Measurements from ENCODE around the gene CMIP. TPM values are rescaled to one million over a fixed set of nuclear protein-coding genes. Genes with fewer than 3 reads are reported as not detected.

Gene CMIP
- total RNA-seq, 1 experiment from 2014 or later, result 63.7 TPM

DNA sequence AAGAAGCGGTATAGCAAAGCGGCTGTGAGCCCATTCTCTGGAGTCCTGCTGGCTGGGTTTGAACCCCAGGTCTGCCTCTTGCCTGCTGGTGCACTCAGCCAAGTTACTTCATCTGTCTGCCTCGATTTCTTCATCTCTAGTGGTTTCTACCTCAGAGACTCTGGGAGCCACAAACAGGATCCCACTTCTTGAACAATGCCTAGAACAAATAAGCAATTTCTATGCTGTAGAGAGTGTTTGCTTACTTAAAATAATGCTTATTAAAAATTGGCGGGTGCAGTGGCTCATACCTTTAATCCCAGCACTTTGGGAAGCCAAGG lies 75.5 kb downstream of the CMIP start (continued):
- TF ChIP-seq ZNF423 (CRISPR knock-in tag; IDR thresholded peaks at IDR 0.05), result no peak

DNA sequence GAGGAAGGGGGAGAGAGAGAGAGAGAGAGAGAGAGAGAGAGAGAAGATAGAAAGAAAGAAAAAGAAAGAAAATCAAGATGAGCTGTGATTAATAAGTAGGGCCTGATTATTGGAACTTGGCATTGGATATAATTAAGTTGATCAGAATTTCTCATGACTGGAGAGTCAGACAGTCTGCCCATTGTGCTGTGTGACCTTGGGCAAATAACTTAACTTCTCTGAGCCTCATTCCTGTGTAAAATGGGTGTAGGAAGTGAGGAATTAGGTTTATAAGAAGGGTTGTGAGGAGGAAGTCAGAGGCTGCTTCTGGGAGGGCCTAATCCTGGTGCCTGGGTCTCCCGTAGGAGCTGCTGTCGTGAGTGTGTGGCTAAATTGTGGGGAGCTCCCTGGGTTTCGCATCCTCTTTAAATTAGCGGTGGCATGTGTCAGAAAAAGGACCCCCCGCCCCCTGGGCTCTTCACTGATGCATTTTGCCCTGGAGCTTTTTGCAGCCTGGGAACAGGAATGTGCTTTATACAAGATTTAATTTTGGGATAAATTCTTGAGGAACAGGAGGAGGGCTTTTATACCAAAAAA lies 76.0 kb downstream of the CMIP start:
- Mint-ChIP-seq H3K4me3 (no peak overlapping the region), H3K27ac (no peak overlapping the region), H3K27me3 (ENCODE audit: low read depth) (no peaks in the 10 kb centered on the region), H3K4me1 (peaks cover 19% of the 10 kb centered on the region), H3K9me3 (no peaks in the 10 kb centered on the region), H3K36me3 (peaks cover 11% of the 10 kb centered on the region)
- ATAC-seq, result no peak
- DNase-seq (ENCODE audit: low spot score), result no peak
- ChIA-PET POLR2A (no interaction called here), CTCF (no interaction called here)
- TF ChIP-seq, protein P1, sequence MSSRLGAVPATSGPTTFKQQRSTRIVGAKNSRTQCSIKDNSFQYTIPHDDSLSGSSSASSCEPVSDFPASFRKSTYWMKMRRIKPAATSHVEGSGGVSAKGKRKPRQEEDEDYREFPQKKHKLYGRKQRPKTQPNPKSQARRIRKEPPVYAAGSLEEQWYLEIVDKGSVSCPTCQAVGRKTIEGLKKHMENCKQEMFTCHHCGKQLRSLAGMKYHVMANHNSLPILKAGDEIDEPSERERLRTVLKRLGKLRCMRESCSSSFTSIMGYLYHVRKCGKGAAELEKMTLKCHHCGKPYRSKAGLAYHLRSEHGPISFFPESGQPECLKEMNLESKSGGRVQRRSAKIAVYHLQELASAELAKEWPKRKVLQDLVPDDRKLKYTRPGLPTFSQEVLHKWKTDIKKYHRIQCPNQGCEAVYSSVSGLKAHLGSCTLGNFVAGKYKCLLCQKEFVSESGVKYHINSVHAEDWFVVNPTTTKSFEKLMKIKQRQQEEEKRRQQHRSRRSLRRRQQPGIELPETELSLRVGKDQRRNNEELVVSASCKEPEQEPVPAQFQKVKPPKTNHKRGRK (CRISPR knock-in tag; IDR thresholded peaks at IDR 0.05; ENCODE audit: borderline replicate concordance), result no peak
- TF ChIP-seq TCF7 (CRISPR knock-in tag; IDR thresholded peaks at IDR 0.05; ENCODE audit: low read depth), result no peak
- no peak for TF ChIP-seq FOXK1 (CRISPR knock-in tag; IDR thresholded peaks at IDR 0.05)
- TF ChIP-seq CBFB (CRISPR knock-in tag; IDR thresholded peaks at IDR 0.05; ENCODE audit: low read depth), result no peak
- TF ChIP-seq RORB (CRISPR knock-in tag; IDR thresholded peaks at IDR 0.05), result no peak
- TF ChIP-seq, protein P2, sequence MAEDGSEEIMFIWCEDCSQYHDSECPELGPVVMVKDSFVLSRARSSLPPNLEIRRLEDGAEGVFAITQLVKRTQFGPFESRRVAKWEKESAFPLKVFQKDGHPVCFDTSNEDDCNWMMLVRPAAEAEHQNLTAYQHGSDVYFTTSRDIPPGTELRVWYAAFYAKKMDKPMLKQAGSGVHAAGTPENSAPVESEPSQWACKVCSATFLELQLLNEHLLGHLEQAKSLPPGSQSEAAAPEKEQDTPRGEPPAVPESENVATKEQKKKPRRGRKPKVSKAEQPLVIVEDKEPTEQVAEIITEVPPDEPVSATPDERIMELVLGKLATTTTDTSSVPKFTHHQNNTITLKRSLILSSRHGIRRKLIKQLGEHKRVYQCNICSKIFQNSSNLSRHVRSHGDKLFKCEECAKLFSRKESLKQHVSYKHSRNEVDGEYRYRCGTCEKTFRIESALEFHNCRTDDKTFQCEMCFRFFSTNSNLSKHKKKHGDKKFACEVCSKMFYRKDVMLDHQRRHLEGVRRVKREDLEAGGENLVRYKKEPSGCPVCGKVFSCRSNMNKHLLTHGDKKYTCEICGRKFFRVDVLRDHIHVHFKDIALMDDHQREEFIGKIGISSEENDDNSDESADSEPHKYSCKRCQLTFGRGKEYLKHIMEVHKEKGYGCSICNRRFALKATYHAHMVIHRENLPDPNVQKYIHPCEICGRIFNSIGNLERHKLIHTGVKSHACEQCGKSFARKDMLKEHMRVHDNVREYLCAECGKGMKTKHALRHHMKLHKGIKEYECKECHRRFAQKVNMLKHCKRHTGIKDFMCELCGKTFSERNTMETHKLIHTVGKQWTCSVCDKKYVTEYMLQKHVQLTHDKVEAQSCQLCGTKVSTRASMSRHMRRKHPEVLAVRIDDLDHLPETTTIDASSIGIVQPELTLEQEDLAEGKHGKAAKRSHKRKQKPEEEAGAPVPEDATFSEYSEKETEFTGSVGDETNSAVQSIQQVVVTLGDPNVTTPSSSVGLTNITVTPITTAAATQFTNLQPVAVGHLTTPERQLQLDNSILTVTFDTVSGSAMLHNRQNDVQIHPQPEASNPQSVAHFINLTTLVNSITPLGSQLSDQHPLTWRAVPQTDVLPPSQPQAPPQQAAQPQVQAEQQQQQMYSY (CRISPR knock-in tag; IDR thresholded peaks at IDR 0.05), result no peak
- TF ChIP-seq, protein P3, sequence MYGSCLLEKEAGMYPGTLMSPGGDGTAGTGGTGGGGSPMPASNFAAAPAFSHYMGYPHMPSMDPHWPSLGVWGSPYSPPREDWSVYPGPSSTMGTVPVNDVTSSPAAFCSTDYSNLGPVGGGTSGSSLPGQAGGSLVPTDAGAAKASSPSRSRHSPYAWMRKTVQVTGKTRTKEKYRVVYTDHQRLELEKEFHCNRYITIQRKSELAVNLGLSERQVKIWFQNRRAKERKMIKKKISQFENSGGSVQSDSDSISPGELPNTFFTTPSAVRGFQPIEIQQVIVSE (CRISPR knock-in tag; IDR thresholded peaks at IDR 0.05; ENCODE audit: borderline replicate concordance), result no peak
- TF ChIP-seq ZNF232 (CRISPR knock-in tag; IDR thresholded peaks at IDR 0.05), result no peak
- TF ChIP-seq, protein P4, sequence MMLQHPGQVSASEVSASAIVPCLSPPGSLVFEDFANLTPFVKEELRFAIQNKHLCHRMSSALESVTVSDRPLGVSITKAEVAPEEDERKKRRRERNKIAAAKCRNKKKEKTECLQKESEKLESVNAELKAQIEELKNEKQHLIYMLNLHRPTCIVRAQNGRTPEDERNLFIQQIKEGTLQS (CRISPR knock-in tag; conservative IDR thresholded peaks at IDR 0.05), result no peak
- no peak for TF ChIP-seq GTF2I (CRISPR knock-in tag; conservative IDR thresholded peaks at IDR 0.05)

DNA sequence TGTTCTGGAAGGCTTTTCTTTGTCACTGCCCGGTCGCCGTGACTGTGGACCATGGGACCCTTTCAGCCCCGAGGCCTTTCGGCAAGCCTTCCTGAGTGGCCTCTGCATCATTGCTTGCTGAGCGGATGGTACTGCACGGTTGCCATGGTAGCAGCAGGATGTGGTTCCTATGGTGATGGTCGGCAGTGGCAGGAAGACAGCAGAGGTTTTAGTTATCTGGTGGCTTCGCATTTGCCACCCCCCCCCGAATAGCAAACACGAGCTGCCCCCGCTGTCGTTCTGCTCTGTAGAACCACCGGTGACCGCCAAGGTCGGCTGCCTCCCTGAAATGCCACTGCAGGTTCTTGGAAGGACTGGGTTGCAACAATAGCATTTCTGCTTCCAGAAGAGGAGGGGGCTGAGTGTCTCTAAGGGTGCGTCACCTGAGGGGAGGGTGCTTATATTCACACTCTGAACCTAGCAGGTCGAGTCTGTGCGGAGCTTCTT lies 76.6 kb downstream of the CMIP start:
- ChIA-PET CTCF (interaction anchor here (1.5 kb wide), 1 partner anchor 35 kb away, joined by 3 read pairs; no protein-coding TSS in a partner anchor), POLR2A (no interaction called here)
- Mint-ChIP-seq H3K27me3 (ENCODE audit: low read depth) (no peaks in the 10 kb centered on the region), H3K4me3 (no peak overlapping the region), H3K27ac (peak overlapping the region; percentile 71), H3K4me1 (peaks cover 25% of the 10 kb centered on the region), H3K9me3 (no peaks in the 10 kb centered on the region), H3K36me3 (peaks cover 10% of the 10 kb centered on the region)
- no peak for DNase-seq (ENCODE audit: low spot score)
- ATAC-seq, result no peak
- TF ChIP-seq, protein P5, sequence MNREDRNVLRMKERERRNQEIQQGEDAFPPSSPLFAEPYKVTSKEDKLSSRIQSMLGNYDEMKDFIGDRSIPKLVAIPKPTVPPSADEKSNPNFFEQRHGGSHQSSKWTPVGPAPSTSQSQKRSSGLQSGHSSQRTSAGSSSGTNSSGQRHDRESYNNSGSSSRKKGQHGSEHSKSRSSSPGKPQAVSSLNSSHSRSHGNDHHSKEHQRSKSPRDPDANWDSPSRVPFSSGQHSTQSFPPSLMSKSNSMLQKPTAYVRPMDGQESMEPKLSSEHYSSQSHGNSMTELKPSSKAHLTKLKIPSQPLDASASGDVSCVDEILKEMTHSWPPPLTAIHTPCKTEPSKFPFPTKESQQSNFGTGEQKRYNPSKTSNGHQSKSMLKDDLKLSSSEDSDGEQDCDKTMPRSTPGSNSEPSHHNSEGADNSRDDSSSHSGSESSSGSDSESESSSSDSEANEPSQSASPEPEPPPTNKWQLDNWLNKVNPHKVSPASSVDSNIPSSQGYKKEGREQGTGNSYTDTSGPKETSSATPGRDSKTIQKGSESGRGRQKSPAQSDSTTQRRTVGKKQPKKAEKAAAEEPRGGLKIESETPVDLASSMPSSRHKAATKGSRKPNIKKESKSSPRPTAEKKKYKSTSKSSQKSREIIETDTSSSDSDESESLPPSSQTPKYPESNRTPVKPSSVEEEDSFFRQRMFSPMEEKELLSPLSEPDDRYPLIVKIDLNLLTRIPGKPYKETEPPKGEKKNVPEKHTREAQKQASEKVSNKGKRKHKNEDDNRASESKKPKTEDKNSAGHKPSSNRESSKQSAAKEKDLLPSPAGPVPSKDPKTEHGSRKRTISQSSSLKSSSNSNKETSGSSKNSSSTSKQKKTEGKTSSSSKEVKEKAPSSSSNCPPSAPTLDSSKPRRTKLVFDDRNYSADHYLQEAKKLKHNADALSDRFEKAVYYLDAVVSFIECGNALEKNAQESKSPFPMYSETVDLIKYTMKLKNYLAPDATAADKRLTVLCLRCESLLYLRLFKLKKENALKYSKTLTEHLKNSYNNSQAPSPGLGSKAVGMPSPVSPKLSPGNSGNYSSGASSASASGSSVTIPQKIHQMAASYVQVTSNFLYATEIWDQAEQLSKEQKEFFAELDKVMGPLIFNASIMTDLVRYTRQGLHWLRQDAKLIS (CRISPR knock-in tag; IDR thresholded peaks at IDR 0.05; ENCODE audit: borderline replicate concordance), result no peak
- no peak for TF ChIP-seq E2F5 (CRISPR knock-in tag; IDR thresholded peaks at IDR 0.05)
- no peak for TF ChIP-seq ZNF138 (CRISPR knock-in tag; conservative IDR thresholded peaks at IDR 0.05)

All from WTC11 (cell line).